Smooth muscle cell (in vitro differentiated cells): ENCODE data around the gene HRCT1. TPM values are rescaled to one million over a fixed set of nuclear protein-coding genes. Genes with fewer than 3 reads are reported as not detected.
"Not testable (repeated sequence)": the region's sequence is repeated elsewhere in the genome, so short reads cannot be mapped to it uniquely, and the experiment has no call there.

Experiments
- DNase-seq: peaks from one replicate; lab custom pipeline; 2025; ENCODE audit not compliant: unreplicated experiment; lab: John Stamatoyannopoulos, UW
- H2AFZ ChIP-seq: fragments of 200-600 bp; sonication (generic); 2 replicates; pipeline ENCODE4 v1.6.0; 2016; ENCODE audit warnings: antibody characterized with exemption, low read depth, mild to moderate bottlenecking
- H3F3A ChIP-seq: fragments of 200-600 bp; sonication (generic); 2 replicates; pipeline ENCODE4 v1.6.0; 2017; ENCODE audit warnings: antibody characterized with exemption, low read depth
- H3K27ac ChIP-seq: fragments of 200-600 bp; sonication (generic); 2 replicates; pipeline ENCODE4 v1.5.1; 2016; ENCODE audit warnings: low read depth, mild to moderate bottlenecking
- H3K27me3 ChIP-seq: fragments of 200-600 bp; sonication (generic); 2 replicates; pipeline ENCODE4 v1.6.1; 2016; ENCODE audit warnings: low read depth, mild to moderate bottlenecking
- H3K36me3 ChIP-seq: fragments of 200-600 bp; sonication (generic); 2 replicates; pipeline ENCODE4 v1.5.1; 2016; ENCODE audit warnings: low read depth
- H3K4me1 ChIP-seq: fragments of 200-600 bp; sonication (generic); 2 replicates; pipeline ENCODE4 v1.5.1; 2016; ENCODE audit warnings: low read depth
- H3K4me2 ChIP-seq: fragments of 200-600 bp; sonication (generic); 2 replicates; pipeline ENCODE4 v1.6.0; 2016; ENCODE audit warnings: mild to moderate bottlenecking
- H3K4me3 ChIP-seq: fragments of 200-600 bp; sonication (generic); 2 replicates; pipeline ENCODE4 v1.5.1; 2016; ENCODE audit warnings: mild to moderate bottlenecking
- H3K79me2 ChIP-seq: fragments of 200-600 bp; sonication (generic); 2 replicates; pipeline ENCODE4 v1.6.0; 2016; ENCODE audit warnings: low read depth, mild to moderate bottlenecking
- H3K9ac ChIP-seq: fragments of 200-600 bp; sonication (generic); 2 replicates; pipeline ENCODE4 v1.6.0; 2016; ENCODE audit warnings: low read depth
- H3K9me3 ChIP-seq: fragments of 200-600 bp; sonication (generic); replicated peaks from 2 replicates; pipeline ENCODE4 v1.5.1; 2016; ENCODE audit warnings: low read depth
- H4K20me1 ChIP-seq: fragments of 200-600 bp; sonication (generic); 2 replicates; pipeline ENCODE4 v1.6.0; 2016; ENCODE audit warnings: low read depth
- WGBS: methylation state at CpG from one replicate; pipeline ENCODE4 v1.1.7; 2016; ENCODE audit warnings: low lambda C conversion rate; 5-methylcytosine and 5-hydroxymethylcytosine counted together
- polyA plus RNA-seq: library from polyadenylated mRNA; unstranded; fragments of >200 nt; fragmentation: Nextera tagmentation; extraction: Ambion mirVana; gene quantifications from 2 replicates; pipeline ENCODE4 v1.2.1, GENCODE V29; 2016
- total RNA-seq: library from RNA; depleted of rRNA; stranded (reverse); fragments of >200 nt; gene quantifications from 2 replicates; pipeline ENCODE4 v1.2.3, GENCODE V29; 2014
- TF ChIP-seq, protein P1 (sequence below): fragments of 200-600 bp; sonication (generic); IDR thresholded peaks from 2 replicates; pipeline ENCODE4 v1.5.1; 2017; ENCODE audit warnings: borderline replicate concordance, mild to moderate bottlenecking, antibody characterized with exemption; ENCODE audit not compliant: insufficient read depth, poor library complexity, severe bottlenecking

Gene HRCT1
- total and polyA plus RNA-seq, 2 experiments from 2014 or later: 0.45 TPM; not detected in 1

DNA sequence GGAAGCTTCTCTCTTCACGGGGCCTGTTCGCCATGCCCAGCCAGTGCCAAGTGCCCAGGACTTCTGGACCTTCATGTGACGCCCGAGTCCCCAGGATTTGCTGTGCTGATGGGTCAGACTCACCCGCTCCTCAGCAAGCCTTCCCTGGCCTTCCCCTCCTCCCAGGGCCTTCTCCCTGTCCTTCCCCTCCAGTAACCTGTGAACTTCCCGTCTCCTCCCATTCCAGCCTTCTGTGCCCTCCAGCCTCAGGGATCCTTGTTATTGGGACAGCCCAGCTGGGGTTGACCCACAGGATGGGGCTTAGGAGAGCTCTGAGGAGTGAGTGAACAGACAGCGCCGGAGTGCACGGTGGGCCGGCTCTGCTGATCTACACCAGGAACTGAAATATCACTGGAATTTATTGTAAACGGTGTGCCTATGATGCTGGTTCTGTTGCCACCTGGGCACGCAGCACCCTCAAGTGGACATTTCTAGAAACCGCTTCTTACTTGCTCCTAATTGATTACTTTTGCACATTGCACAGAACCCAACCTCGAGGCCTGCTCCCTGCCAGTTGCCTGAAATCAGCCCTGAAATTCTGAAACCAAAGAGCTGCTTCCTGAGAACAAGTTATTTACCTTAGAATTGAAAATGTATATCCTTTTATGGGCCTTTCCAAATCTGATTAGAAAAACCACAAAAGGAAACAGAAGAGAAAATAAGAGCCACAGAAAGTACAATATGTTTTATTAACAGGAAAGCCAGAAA is 4.8 kb downstream of the HRCT1 start:
- Histone ChIP-seq H3K36me3 (no peaks in the 10 kb centered on the region), H3K4me2 (no peak overlapping the region), H3K27ac (no peak overlapping the region), H4K20me1 (no peaks in the 10 kb centered on the region), H3K79me2 (no peaks in the 10 kb centered on the region), H3K27me3 (no peaks in the 10 kb centered on the region), H3K9ac (no peak overlapping the region), H2AFZ (no peak overlapping the region), H3K4me3 (no peak overlapping the region), H3K4me1 (peaks cover 26% of the 10 kb centered on the region), H3K9me3 (no peaks in the 10 kb centered on the region), H3F3A (peaks cover 12% of the 10 kb centered on the region)
- whole genome bisulfite sequencing: 83% methylated on average over 14 of the region's 14 CpGs
- no peak for DNase-seq
- TF ChIP-seq, protein P1, sequence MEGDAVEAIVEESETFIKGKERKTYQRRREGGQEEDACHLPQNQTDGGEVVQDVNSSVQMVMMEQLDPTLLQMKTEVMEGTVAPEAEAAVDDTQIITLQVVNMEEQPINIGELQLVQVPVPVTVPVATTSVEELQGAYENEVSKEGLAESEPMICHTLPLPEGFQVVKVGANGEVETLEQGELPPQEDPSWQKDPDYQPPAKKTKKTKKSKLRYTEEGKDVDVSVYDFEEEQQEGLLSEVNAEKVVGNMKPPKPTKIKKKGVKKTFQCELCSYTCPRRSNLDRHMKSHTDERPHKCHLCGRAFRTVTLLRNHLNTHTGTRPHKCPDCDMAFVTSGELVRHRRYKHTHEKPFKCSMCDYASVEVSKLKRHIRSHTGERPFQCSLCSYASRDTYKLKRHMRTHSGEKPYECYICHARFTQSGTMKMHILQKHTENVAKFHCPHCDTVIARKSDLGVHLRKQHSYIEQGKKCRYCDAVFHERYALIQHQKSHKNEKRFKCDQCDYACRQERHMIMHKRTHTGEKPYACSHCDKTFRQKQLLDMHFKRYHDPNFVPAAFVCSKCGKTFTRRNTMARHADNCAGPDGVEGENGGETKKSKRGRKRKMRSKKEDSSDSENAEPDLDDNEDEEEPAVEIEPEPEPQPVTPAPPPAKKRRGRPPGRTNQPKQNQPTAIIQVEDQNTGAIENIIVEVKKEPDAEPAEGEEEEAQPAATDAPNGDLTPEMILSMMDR: peak; percentile 17

DNA sequence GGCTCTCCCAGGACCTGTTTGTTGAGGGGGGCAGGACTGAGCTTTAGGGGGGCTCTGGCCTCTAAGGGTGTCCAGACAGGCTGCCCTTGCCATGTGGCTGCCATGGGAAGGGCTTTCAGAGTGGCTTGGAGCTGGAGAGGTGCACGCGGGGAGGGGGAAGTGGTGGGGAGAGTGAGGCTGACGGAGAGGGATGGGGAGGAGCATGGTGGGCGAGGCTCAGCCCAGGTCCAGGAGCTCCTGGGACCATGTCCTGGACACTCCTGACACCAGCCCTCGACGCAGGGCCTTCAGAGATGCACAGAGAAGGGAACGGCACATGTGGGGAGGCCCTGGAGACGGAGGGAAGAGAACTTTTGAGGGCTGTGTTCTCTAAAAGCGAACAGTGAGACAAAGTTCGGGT is 5.7 kb downstream of the HRCT1 start:
- Histone ChIP-seq H3K9ac (no peak overlapping the region), H3K4me3 (no peak overlapping the region), H2AFZ (no peak overlapping the region), H3K79me2 (no peaks in the 10 kb centered on the region), H3K4me1 (peaks cover 24% of the 10 kb centered on the region), H3K4me2 (no peak overlapping the region), H3K9me3 (no peaks in the 10 kb centered on the region), H3F3A (peaks cover 9% of the 10 kb centered on the region), H3K27ac (no peak overlapping the region), H3K36me3 (no peaks in the 10 kb centered on the region), H3K27me3 (no peaks in the 10 kb centered on the region), H4K20me1 (no peaks in the 10 kb centered on the region)
- no peak for DNase-seq
- WGBS: 89% methylated on average over 10 of the region's 10 CpGs
- TF ChIP-seq, protein P1: no peak

DNA sequence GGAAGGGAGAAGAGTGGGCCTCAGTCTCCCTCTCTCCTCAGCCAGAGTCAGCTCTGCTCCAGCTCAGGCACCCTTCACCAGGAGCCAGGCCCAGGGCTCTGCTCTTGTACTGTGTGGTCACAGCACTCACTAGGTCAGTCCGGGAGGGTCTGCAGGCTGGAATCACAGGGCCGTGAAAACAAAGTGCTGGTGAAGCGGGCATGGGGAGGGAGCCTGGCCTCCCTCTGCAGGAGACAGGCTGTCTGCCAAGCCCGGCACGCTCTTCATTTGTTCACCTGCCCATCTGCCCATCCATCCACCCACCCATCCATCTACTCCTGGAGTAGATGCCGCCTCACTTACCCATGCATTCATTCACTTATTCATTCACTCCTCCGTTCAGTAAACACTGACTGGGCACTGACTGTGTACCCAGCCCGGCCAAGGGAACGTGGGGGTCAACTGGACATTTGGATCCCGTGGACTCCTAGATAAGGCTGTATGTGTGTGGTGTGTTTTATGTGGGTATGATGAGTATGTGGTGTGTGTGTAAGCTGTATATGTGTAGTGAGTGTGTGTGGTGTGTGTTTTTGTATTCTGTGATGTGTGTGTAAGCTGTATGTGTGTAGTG is 6.9 kb downstream of the HRCT1 start:
- H3K27me3 ChIP-seq: no peaks in the 10 kb centered on the region
- no peak overlapping the region for H3K4me3 ChIP-seq
- TF ChIP-seq, protein P1: no peak
- no peaks in the 10 kb centered on the region for H3K36me3 ChIP-seq
- H3K9ac ChIP-seq: no peak overlapping the region
- H4K20me1 ChIP-seq: no peaks in the 10 kb centered on the region
- H3K9me3 ChIP-seq: no peaks in the 10 kb centered on the region
- H3K27ac ChIP-seq: no peak overlapping the region
- no peaks in the 10 kb centered on the region for H3F3A ChIP-seq
- H3K79me2 ChIP-seq: no peaks in the 10 kb centered on the region
- no peak overlapping the region for H3K4me2 ChIP-seq
- 91% methylated on average over 10 of the region's 10 CpGs for WGBS
- H3K4me1 ChIP-seq: peaks cover 12% of the 10 kb centered on the region
- DNase-seq: no peak
- H2AFZ ChIP-seq: no peak overlapping the region

DNA sequence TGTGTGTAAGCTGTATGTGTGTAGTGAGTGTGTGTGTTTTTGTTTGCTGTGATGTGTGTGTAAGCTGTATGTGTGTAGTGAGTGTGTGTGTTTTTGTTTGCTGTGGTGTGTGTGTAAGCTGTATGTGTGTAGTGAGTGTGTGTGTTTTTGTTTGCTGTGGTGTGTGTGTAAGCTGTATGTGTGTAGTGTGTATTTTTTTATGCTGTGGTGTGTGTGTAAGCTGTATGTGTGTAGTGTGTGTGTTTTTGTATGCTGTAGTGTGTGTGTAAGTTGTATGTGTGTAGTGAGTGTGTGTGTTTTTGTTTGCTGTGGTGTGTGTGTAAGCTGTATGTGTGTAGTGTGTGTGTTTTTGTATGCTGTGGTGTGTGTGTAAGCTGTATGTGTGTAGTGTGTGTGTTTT is 7.4 kb downstream of the HRCT1 start:
- H3K36me3 ChIP-seq, H3K27ac ChIP-seq, H2AFZ ChIP-seq, H3K4me3 ChIP-seq, H3K9me3 ChIP-seq, H3K4me2 ChIP-seq, H3K79me2 ChIP-seq, DNase-seq, H3K27me3 ChIP-seq, H4K20me1 ChIP-seq, H3K4me1 ChIP-seq, H3K9ac ChIP-seq, H3F3A ChIP-seq: not testable (repeated sequence)
